C4-2B (cell line): ENCODE measurements around the gene MOB2.
"Not testable (repeated sequence)": the region's sequence is repeated elsewhere in the genome, so short reads cannot be mapped to it uniquely, and the experiment has no call there.

Experiments
- H3K27ac ChIP-seq: fragments of 450-650 bp; 2 replicates; pipeline ENCODE4 v1.5.1; 2017
- CTCF ChIP-seq: fragments of 450-650 bp; conservative IDR thresholded peaks from 2 replicates; pipeline ENCODE4 v1.5.1; 2017; ENCODE audit warnings: mild to moderate bottlenecking
- ZFX ChIP-seq: fragments of 450-650 bp; IDR thresholded peaks from 2 replicates; pipeline ENCODE4 v1.6.1; 2017

Gene MOB2

DNA sequence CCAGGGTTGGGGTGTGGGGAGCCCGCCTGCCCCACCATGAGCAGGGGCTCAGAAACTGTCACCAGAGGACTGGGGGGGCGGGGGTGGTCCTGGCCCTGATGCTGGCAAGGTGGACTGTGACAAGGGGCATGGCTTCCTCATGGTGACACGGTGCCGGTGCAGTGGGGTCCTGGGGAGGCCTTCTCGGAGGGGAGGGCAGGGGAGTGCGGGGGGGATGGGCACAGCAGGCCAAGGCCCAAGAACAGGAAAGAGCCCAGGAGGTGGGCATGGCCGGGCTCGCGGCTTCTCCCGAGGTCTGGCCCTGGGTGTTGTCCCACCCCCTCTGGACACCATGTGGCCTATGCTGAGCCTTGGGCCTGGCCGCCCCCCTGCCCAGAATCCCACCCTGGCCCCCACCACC, 47.2 kb downstream of the MOB2 start:
- TF ChIP-seq ZFX (no peak), CTCF (no peak)
- H3K27ac ChIP-seq, result no peak overlapping the region

DNA sequence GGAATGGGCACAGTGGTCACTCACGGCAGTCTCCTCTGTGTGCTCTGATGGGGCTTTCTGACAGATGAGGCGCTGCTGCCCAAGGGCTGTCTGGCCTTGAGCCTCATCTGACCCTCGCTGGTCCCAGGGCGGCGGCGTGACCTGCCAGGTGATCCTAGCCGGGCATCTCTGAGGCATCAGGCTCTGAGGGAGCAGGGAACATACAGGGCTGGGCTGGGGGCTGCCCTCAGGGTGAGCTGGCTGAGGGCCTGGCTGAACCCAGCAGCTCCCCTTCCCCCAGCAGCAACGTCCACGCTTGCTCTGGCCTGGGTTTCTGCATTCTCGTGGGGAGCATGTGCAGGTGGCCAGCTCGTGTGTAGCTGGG, 47.6 kb downstream of the MOB2 start:
- H3K27ac ChIP-seq, result no peak overlapping the region
- no peak for TF ChIP-seq CTCF
- no peak for TF ChIP-seq ZFX

- H3K27ac ChIP-seq, result no peak overlapping the region
- TF ChIP-seq CTCF (no peak), ZFX (no peak)
These were observed 48.2 kb downstream of the MOB2 start for GRCh38 chr11:1438261-1438966.

DNA sequence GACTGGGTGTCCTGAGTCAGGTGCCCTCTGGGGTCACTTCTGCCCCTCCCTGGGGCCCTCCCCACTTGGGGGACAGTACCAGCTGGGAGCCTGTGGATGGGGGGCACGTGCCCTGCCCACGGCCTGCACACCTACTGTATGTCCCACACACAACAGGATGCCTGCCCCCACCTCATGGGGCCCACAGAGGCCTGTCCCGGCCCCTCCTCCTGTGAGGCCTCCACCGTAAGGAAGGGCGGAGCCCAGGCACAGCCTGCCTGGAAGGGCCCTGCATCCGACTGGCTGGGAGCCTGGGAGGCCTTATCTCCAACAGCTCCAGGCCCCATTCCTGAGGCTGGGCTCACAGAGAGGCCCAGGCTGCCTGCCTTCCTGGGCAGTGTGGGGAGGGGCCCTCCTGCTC, 49.1 kb downstream of the MOB2 start:
- H3K27ac ChIP-seq, result no peak overlapping the region
- TF ChIP-seq CTCF (no peak), ZFX (no peak)

GRCh38 chr11:1436468-1437039, 50.0 kb downstream of the MOB2 start:
- TF ChIP-seq ZFX, result no peak
- no peak for TF ChIP-seq CTCF
- H3K27ac ChIP-seq, result no peak overlapping the region

DNA sequence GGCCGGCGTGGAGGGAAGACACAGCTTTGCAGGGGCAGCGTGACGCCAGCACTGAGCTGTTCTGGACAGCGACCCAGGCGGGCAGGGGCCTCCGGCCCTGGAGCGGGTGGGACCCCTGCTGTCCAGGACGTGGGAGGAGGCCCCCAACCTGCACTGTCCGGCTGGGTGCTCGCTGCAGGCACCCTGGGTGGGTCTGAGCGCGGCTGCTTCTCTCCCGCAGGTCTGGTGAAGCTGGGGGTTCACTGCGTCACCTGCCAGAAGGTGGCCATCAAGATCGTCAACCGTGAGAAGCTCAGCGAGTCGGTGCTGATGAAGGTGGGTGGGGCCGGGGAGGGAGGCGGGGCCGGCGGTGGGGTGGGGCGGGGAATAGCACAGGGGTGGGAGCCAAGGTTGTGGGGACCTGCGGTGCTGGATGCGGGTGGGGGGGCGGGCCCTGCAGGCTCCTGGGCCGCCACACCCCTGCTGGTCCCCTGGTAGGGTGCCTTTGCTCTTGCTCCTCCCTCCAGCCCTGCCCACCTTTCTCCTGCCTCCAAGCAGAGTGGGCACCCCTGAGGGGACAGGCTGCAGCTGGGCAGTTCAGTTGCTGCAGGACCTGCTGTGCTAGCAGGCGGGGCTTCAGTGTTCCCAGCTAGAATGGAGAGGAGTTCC, 50.6 kb downstream of the MOB2 start:
- H3K27ac ChIP-seq, result no peak overlapping the region
- TF ChIP-seq CTCF (no peak), ZFX (no peak)

DNA sequence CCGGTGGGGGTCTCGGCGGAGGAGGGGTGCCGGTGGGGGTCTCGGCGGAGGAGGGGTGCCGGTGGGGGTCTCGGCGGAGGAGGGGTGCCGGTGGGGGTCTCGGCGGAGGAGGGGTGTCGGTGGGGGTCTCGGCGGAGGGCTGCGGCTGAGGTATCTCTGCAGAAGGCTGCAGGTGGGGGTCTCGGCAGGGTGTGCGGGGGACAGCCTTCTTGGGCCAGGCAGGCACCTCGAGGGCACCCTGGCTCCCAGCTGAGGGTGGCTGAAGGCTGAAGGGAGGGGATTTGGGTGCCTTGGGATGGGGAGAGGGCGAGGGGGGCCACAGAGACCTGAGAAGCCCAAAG, 51.1 kb downstream of the MOB2 start:
- H3K27ac ChIP-seq, result not testable (repeated sequence)
